Erythroblast (primary cell): ENCODE data around the gene DHH.

Source experiments
- GATA1 ChIP-seq: IDR thresholded peaks from 2 replicates; pipeline ENCODE4 v1.6.1; 2011; ENCODE audit warnings: low read depth, mild to moderate bottlenecking, control low read depth, low read length, moderate library complexity
- POLR2A ChIP-seq: IDR thresholded peaks from 2 replicates; pipeline ENCODE4 v1.6.1; 2011; ENCODE audit warnings: mild to moderate bottlenecking, low read length

DNA sequence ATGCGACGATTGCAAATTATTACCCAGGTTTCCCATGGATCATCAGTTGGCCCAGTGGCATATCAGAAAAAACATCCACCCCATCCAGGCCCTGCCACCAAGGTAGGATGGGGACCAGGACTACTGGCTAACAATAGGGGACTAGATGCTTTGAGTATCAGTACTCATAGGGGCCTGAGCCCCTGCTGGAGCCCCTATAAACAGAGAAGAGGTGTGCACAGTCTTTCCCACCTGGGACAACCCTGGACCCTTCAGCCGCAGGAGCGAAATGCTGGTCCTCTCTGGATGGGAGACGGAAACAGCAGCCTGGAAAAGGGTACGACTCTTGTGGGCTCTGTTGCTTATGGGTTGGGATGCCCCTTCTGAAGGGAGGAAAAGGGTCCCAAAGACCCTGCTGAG is 5.7 kb downstream of the DHH start:
- TF ChIP-seq POLR2A = no peak
- no peak for TF ChIP-seq GATA1
